Ascending aorta (tissue), 2 donors: Measurements from ENCODE around the gene MARCHF10. TPM values are rescaled to one million over a fixed set of nuclear protein-coding genes. Genes with fewer than 3 reads are reported as not detected.

ENCODE experiments used
- DNase-seq, 2 donors: peaks; one replicate each; pipeline ENCODE4 v3.0.0-alpha.2; 2019; ENCODE audit warnings: low spot score in 2 of 2
- H3K27ac ChIP-seq, 2 donors: fragments of 200-600 bp; sonication (generic); one replicate each; pipeline ENCODE4 v1.5.1; 2016 to 2017; ENCODE audit warnings: mild to moderate bottlenecking in 1 of 2
- H3K27me3 ChIP-seq: fragments of 200-600 bp; sonication (generic); one replicate; pipeline ENCODE4 v1.5.1; 2017
- H3K36me3 ChIP-seq, 2 donors: fragments of 200-600 bp; sonication (generic); one replicate each; pipeline ENCODE4 v1.5.1; 2016
- H3K4me1 ChIP-seq, 2 donors: fragments of 200-600 bp; sonication (generic); one replicate each; pipeline ENCODE4 v1.5.1; 2016 to 2017; ENCODE audit warnings: mild to moderate bottlenecking in 1 of 2
- H3K4me3 ChIP-seq, 2 donors: fragments of 200-600 bp; sonication (generic); one replicate each; pipeline ENCODE4 v1.5.1; 2016 to 2017; ENCODE audit warnings: mild to moderate bottlenecking in 1 of 2
- H3K9me3 ChIP-seq, 2 donors: fragments of 200-600 bp; sonication (generic); one replicate each; pipeline ENCODE4 v1.5.1; 2016
- CTCF ChIP-seq, 3 experiments: fragments of 200-600 bp in 2 of 3; fragments of 450-650 bp in 1 of 3; sonication (generic) in 2 of 3; IDR thresholded peaks; one replicate each; pipeline ENCODE4 v1.5.1; 2016 to 2019; ENCODE audit warnings: antibody characterized with exemption in 3 of 3, mild to moderate bottlenecking in 1 of 3, moderate library complexity in 1 of 3
- intact Hi-C: fragments of 100-400 bp; cut with DNase I; formaldehyde crosslinking; loops from one replicate; pipeline ENCODE4 v1.15.1; 2023
- total RNA-seq: library from RNA; depleted of rRNA; stranded (reverse); fragments of >200 nt; gene quantifications from one replicate; pipeline ENCODE4 v1.1.0, GENCODE V29; 2016

Gene MARCHF10
- total RNA-seq, 1 donor from 2014 or later = not detected

DNA sequence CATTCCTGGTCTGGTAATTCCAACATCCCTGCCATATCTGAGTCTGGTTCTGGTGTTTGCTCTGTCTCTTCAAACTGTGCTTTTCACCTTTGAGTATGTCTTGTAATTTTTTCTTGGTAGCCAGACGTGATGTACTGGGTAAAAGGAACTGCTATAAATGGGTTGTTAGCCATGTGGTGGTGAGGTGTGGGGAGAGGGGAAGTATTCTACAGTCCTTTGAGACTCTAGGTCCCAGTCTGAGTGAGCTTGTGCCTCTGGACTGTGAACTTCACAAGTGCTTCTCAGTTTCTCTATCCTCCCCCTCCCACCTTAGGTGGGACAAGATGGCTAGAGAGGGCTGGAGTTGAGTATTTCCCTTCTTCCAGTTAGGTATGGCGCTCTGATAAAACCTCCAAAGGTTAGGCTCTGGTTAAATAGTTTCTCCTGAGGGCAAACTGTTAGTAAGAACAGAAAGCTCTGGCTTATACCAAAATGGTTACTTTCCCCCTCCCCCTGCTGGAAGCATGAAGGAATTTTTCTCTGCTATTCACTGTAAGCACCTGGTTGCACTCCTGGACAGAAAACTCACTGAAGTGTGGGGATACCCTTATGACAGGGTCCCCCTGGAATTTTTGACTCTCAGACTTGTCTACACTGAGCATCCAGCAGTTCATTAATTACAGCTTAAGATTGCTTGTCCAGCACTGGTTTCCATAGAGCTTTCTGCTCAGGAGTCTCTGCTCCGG, 87.8 kb downstream of the MARCHF10 start:
- Histone ChIP-seq H3K36me3 (no peaks in the 10 kb centered on the region), H3K27ac (no peak overlapping the region), H3K4me3 (no peak overlapping the region), H3K4me1 (no peaks in the 10 kb centered on the region), H3K27me3 (no peaks in the 10 kb centered on the region), H3K9me3 (no peaks in the 10 kb centered on the region)
- intact Hi-C loops = no loop called here
- no peak for TF ChIP-seq CTCF (IDR thresholded peaks at IDR 0.05)
- no peak for DNase-seq

DNA sequence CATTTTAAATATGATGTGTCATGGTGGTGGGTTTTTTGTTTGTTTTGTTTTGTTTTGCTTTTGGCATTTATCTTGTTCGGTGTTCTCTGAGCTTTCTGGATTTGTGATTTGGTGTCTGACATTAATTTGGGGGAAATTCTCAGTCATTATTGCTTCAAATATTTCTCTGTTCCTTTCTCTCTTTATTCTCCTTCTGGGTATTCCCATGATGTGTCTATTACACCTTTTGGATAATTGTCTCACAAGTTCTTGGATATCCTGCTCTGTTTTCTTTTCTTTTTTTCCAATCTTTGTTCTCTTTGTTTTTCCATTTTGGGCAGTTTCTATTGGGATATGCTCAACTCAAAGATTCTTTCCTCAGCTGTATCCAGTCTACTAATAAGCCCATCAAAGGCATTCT, 88.5 kb downstream of the MARCHF10 start:
- DNase-seq = no peak
- intact Hi-C loops = no loop called here
- Histone ChIP-seq H3K4me3 (no peak overlapping the region), H3K27me3 (no peaks in the 10 kb centered on the region), H3K27ac (no peak overlapping the region), H3K9me3 (no peaks in the 10 kb centered on the region), H3K4me1 (no peaks in the 10 kb centered on the region), H3K36me3 (no peaks in the 10 kb centered on the region)
- no peak for TF ChIP-seq CTCF (IDR thresholded peaks at IDR 0.05)

DNA sequence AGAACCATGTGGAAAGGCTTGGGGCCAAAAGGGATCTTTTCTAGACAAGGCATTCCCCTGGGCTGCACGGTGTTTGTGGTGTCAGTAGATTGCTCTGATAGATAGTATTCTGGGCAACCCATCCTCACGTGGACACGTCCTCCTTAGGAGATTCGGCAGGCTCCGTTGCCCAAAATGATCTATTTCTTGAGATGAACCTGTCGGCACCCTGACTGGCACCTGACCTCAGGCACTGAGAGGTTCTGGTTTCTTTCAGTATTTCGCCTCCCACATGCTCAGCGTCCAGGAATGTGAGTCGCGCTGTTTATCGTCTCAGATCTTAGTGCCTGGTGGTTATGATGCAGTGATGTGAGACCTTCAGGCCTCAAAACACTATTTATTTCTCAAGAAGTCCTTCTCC, 89.7 kb downstream of the MARCHF10 start:
- Histone ChIP-seq H3K36me3 (no peaks in the 10 kb centered on the region), H3K4me1 (no peaks in the 10 kb centered on the region), H3K9me3 (no peaks in the 10 kb centered on the region), H3K27me3 (no peaks in the 10 kb centered on the region), H3K4me3 (no peak overlapping the region), H3K27ac (no peak overlapping the region)
- intact Hi-C loops = no loop called here
- no peak for TF ChIP-seq CTCF (IDR thresholded peaks at IDR 0.05)
- no peak for DNase-seq

DNA sequence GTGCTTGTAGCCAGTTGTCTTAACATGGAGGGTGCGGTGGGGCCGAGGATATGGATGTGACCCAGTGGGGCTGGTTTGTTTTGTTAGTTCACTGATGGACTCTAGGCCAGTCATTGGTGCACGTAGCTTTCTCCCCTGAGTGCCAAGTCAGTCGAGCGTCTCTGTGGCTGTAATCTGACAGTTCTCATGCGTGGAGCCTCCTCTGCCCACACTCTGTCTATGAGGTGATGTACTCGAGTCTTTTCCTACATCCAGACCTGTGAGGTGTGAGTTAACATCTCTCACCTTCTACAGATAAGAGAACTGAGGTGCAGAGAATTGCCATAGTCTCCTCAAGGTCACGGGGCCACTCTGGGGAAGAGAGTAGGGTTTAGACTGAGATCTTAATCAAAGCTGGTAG, 90.2 kb downstream of the MARCHF10 start:
- TF ChIP-seq CTCF (IDR thresholded peaks at IDR 0.05) = no peak
- no peaks in the 10 kb centered on the region for H3K9me3 ChIP-seq
- no peaks in the 10 kb centered on the region for H3K36me3 ChIP-seq
- H3K4me1 ChIP-seq = no peaks in the 10 kb centered on the region
- no peaks in the 10 kb centered on the region for H3K27me3 ChIP-seq
- DNase-seq = no peak
- no peak overlapping the region for H3K27ac ChIP-seq
- H3K4me3 ChIP-seq = no peak overlapping the region
- intact Hi-C loops = no loop called here

DNA sequence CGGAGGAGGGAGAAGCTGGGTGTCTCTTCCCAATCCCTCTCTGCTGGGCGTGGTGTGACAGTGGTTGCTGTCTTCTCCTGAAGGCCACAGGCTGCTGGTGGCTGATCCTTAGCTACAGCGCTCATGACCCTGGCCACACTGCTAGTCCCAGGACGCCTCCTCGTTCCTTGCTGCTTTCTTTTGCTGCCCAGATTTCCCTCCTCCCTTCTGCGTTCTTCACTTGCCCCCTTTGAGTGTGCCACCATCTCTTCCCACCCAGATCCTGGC, 90.6 kb downstream of the MARCHF10 start:
- no peak for TF ChIP-seq CTCF (IDR thresholded peaks at IDR 0.05)
- no peaks in the 10 kb centered on the region for H3K9me3 ChIP-seq
- intact Hi-C loops = no loop called here
- DNase-seq = no peak
- H3K27me3 ChIP-seq = no peaks in the 10 kb centered on the region
- no peak overlapping the region for H3K4me3 ChIP-seq
- no peak overlapping the region for H3K27ac ChIP-seq
- no peaks in the 10 kb centered on the region for H3K4me1 ChIP-seq
- H3K36me3 ChIP-seq = no peaks in the 10 kb centered on the region
